ENCODE data around the gene PI4K2B. TPM values are rescaled to one million over a fixed set of nuclear protein-coding genes. Genes with fewer than 3 reads are reported as not detected.

The PI4K2B gene
- total and polyA plus RNA-seq, 10 of the 15 experiments (the other 5 are each of a cell fraction or from before 2014, with no cell fraction given) = 12.9 to 55.3 (median 40.7) TPM

DNA sequence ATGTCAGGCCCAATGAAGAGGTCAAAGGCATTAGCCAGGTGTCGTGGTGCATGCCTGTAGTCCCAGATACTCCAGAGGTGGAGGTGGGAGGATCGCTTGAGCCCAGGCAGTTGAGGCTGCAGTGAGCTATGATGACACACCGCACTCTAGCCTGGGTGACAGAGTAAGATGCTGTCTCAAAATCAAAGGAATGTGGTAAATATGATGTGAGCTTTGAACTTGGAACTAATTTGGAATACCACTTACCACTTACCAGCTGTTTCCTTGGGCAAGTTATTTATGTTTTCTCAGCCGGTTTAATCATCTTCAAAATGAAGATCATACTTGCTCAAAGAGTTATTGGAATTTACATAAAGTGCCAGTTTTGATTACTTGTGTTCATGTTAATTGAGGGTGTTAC lies 49.8 kb upstream of the PI4K2B start:
- ATAC-seq (no peak), FAIRE-seq (no peak), DNase-seq (ENCODE audit: low read depth, low spot score) (no peak)
- RAD21 ChIA-PET (ENCODE audit: unreplicated experiment) = no interaction called here
- no peaks in the 10 kb centered on the region for H3K36me3 ChIP-seq (ENCODE audit: control insufficient read depth in 2 of 2, insufficient read depth in 2 of 2, low read length in 1 of 2)
- H3K27ac ChIP-seq (ENCODE audit: control insufficient read depth, insufficient read depth) = no peak overlapping the region
- no peak overlapping the region for H3K9ac ChIP-seq (ENCODE audit: control insufficient read depth, insufficient read depth, low read length)
- intact Hi-C loops (cut with micrococcal nuclease; ENCODE audit: unreplicated experiment) = loop anchor here (5.0 kb wide), 1 partner anchor 128 kb away; the partner anchor contains the start of gene ZCCHC4
- no peak overlapping the region for H3K4me2 ChIP-seq (ENCODE audit: control insufficient read depth, insufficient read depth)
- TF ChIP-seq MTA2 (IDR thresholded peaks at IDR 0.05; ENCODE audit: low read depth) = no peak
- no peak for TF ChIP-seq EP300 (IDR thresholded peaks at IDR 0.05; ENCODE audit: borderline replicate concordance in 1 of 2, control insufficient read depth in 1 of 2, low read depth in 2 of 2, low read length in 2 of 2)
- no peak for TF ChIP-seq HDAC2 (IDR thresholded peaks at IDR 0.05)
- SMC1A ChIA-PET (ENCODE audit: uncharacterized antibody, unreplicated experiment) = no interaction called here
- 74% methylated on average over 4 of the region's 4 CpGs for WGBS (ENCODE audit: insufficient coverage, insufficient replicate concordance, low lambda C conversion rate, missing lambda C conversion rate)
- H4K20me1 ChIP-seq (ENCODE audit: control insufficient read depth, insufficient read depth) = no peaks in the 10 kb centered on the region
- no TSS peak for BruUV-seq (replicated peaks)
- in situ Hi-C loops (cut with MboI) = loop anchor here (25.0 kb wide), 1 partner anchor 178 kb away; no protein-coding TSS in a partner anchor
- no peaks in the 10 kb centered on the region for H3K9me3 ChIP-seq (replicated peaks; ENCODE audit: control insufficient read depth, insufficient read depth, low read length)
- no peaks in the 10 kb centered on the region for H3K79me2 ChIP-seq (ENCODE audit: control insufficient read depth, insufficient read depth, low read length)
- POLR2A ChIA-PET = no interaction called here
- no peak overlapping the region for H3K4me3 ChIP-seq
- no peak overlapping the region for H2AFZ ChIP-seq (ENCODE audit: control insufficient read depth, low read depth, low read length)
- no peaks in the 10 kb centered on the region for H3K4me1 ChIP-seq (ENCODE audit: control insufficient read depth, insufficient read depth, low read length)
- CTCF ChIA-PET = interaction anchor here (1.6 kb wide), 1 partner anchor 183 kb away, joined by 8 read pairs; no protein-coding TSS in a partner anchor
- no peaks in the 10 kb centered on the region for H3K27me3 ChIP-seq (replicated peaks in 1 of 2; ENCODE audit: control insufficient read depth in 2 of 2, insufficient read depth in 2 of 2, low read length in 1 of 2)

DNA sequence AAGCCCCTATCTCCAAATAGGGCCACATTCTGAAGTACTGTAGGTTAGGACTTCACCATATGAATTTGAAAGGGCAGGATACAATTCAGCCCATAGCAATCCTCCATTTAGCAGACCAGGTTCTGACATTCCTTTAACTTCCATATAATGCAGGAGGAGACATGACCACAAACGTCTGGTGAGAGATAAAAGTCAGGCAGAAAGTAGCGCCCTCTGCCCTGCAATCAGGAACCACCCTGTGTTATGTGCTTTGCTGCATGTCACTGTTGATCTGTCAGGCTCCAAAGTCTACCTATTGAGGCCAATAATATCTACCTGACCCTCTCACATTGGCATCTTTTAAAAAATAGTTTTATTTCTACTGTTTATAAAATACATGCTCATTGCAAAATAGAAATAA lies 43.4 kb upstream of the PI4K2B start:
- Histone ChIP-seq H3K4me3 (no peak overlapping the region), H3K27ac (ENCODE audit: control insufficient read depth, insufficient read depth) (no peak overlapping the region), H3K27me3 (replicated peaks in 1 of 2; ENCODE audit: control insufficient read depth in 2 of 2, insufficient read depth in 2 of 2, low read length in 1 of 2) (no peaks in the 10 kb centered on the region), H4K20me1 (ENCODE audit: control insufficient read depth, insufficient read depth) (no peaks in the 10 kb centered on the region), H3K9ac (ENCODE audit: control insufficient read depth, insufficient read depth, low read length) (no peak overlapping the region), H3K4me1 (ENCODE audit: control insufficient read depth, insufficient read depth, low read length) (no peaks in the 10 kb centered on the region), H3K4me2 (ENCODE audit: control insufficient read depth, insufficient read depth) (no peak overlapping the region), H3K9me3 (replicated peaks; ENCODE audit: control insufficient read depth, insufficient read depth, low read length) (no peaks in the 10 kb centered on the region), H3K79me2 (ENCODE audit: control insufficient read depth, insufficient read depth, low read length) (no peaks in the 10 kb centered on the region), H3K36me3 (ENCODE audit: control insufficient read depth in 2 of 2, insufficient read depth in 2 of 2, low read length in 1 of 2) (no peaks in the 10 kb centered on the region; a peak in 1 of 4 replicates), H2AFZ (ENCODE audit: control insufficient read depth, low read depth, low read length) (no peak overlapping the region)
- intact Hi-C loops (cut with micrococcal nuclease; ENCODE audit: unreplicated experiment) (no loop called here), in situ Hi-C loops (cut with MboI) (loop anchor here (25.0 kb wide), 1 partner anchor 172 kb away; no protein-coding TSS in a partner anchor)
- WGBS (ENCODE audit: insufficient coverage, insufficient replicate concordance, low lambda C conversion rate, missing lambda C conversion rate) = 67% methylated on average over 2 of the region's 2 CpGs
- ATAC-seq = no peak
- RAD21 ChIA-PET (ENCODE audit: unreplicated experiment) = no interaction called here
- FAIRE-seq = no peak
- POLR2A ChIA-PET = no interaction called here
- SMC1A ChIA-PET (ENCODE audit: uncharacterized antibody, unreplicated experiment) = no interaction called here
- DNase-seq (ENCODE audit: low read depth, low spot score) = no peak
- BruUV-seq (replicated peaks) = no TSS peak
- CTCF ChIA-PET = no interaction called here
- TF ChIP-seq NR2F1 (conservative IDR thresholded peaks at IDR 0.05) (no peak), ATF7 (IDR thresholded peaks at IDR 0.05; ENCODE audit: low read depth) (no peak), NFIC (IDR thresholded peaks at IDR 0.05; ENCODE audit: low read depth, low read length) (no peak), RAD51 (IDR thresholded peaks at IDR 0.05) (no peak), MTA2 (IDR thresholded peaks at IDR 0.05; ENCODE audit: low read depth) (no peak), RBBP5 (conservative IDR thresholded peaks at IDR 0.05) (no peak), FOS (IDR thresholded peaks at IDR 0.05; ENCODE audit: borderline replicate concordance, extremely low read depth, insufficient read length) (no peak), SMARCA5 (IDR thresholded peaks at IDR 0.05) (no peak), SP1 (IDR thresholded peaks at IDR 0.05; ENCODE audit: low read depth, low read length) (no peak), CBX3 (IDR thresholded peaks at IDR 0.05; ENCODE audit: borderline replicate concordance, low read depth) (no peak), NFYA (IDR thresholded peaks at IDR 0.05; ENCODE audit: borderline replicate concordance, low read depth, low read length) (no peak)
- TF ChIP-seq, protein P1, sequence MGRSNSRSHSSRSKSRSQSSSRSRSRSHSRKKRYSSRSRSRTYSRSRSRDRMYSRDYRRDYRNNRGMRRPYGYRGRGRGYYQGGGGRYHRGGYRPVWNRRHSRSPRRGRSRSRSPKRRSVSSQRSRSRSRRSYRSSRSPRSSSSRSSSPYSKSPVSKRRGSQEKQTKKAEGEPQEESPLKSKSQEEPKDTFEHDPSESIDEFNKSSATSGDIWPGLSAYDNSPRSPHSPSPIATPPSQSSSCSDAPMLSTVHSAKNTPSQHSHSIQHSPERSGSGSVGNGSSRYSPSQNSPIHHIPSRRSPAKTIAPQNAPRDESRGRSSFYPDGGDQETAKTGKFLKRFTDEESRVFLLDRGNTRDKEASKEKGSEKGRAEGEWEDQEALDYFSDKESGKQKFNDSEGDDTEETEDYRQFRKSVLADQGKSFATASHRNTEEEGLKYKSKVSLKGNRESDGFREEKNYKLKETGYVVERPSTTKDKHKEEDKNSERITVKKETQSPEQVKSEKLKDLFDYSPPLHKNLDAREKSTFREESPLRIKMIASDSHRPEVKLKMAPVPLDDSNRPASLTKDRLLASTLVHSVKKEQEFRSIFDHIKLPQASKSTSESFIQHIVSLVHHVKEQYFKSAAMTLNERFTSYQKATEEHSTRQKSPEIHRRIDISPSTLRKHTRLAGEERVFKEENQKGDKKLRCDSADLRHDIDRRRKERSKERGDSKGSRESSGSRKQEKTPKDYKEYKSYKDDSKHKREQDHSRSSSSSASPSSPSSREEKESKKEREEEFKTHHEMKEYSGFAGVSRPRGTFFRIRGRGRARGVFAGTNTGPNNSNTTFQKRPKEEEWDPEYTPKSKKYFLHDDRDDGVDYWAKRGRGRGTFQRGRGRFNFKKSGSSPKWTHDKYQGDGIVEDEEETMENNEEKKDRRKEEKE (IDR thresholded peaks at IDR 0.05) = no peak
- TF ChIP-seq, protein P2, sequence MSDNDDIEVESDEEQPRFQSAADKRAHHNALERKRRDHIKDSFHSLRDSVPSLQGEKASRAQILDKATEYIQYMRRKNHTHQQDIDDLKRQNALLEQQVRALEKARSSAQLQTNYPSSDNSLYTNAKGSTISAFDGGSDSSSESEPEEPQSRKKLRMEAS (IDR thresholded peaks at IDR 0.05; ENCODE audit: low read depth, low read length) = no peak
- TF ChIP-seq, protein P3, sequence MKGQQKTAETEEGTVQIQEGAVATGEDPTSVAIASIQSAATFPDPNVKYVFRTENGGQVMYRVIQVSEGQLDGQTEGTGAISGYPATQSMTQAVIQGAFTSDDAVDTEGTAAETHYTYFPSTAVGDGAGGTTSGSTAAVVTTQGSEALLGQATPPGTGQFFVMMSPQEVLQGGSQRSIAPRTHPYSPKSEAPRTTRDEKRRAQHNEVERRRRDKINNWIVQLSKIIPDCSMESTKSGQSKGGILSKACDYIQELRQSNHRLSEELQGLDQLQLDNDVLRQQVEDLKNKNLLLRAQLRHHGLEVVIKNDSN (IDR thresholded peaks at IDR 0.05; ENCODE audit: borderline replicate concordance, extremely low read length, insufficient read depth, low read depth, low read length) = no peak
